Breast epithelium (tissue), 4 donors: Measurements from ENCODE around the gene TXNRD1. TPM values are rescaled to one million over a fixed set of nuclear protein-coding genes. Genes with fewer than 3 reads are reported as not detected.
A peak's percentile ranks its signal among the peaks of the same experiment; 100 is the strongest.

Experiments
- DNase-seq, 2 donors: peaks; one replicate each; pipeline ENCODE4 v3.0.0-alpha.2; 2019; ENCODE audit warnings: low spot score in 2 of 2
- H3K27ac ChIP-seq, 2 donors: fragments of 200-600 bp; sonication (generic) in 1 of 2; one replicate each; pipeline ENCODE4 v1.5.1; 2016 to 2019; ENCODE audit warnings: mild to moderate bottlenecking in 1 of 2
- H3K27me3 ChIP-seq, 2 donors: fragments of 200-600 bp; sonication (generic) in 1 of 2; one replicate each; pipeline versions ENCODE4 v1.5.1 to v1.6.0; 2017 to 2019; ENCODE audit warnings: control low read depth in 1 of 2, mild to moderate bottlenecking in 1 of 2
- H3K36me3 ChIP-seq: fragments of 200-600 bp; one replicate; pipeline ENCODE4 v1.5.1; 2019
- H3K4me1 ChIP-seq, 2 donors: fragments of 200-600 bp; sonication (generic); one replicate each; pipeline ENCODE4 v1.5.1; 2016 to 2019; ENCODE audit warnings: control low read depth in 1 of 2
- H3K4me3 ChIP-seq, 3 donors: fragments of 200-600 bp; sonication (generic); 1 replicate in 2 of 3; 2 replicates in 1 of 3; pipeline ENCODE4 v1.5.1; 2016 to 2019; ENCODE audit warnings: mild to moderate bottlenecking in 3 of 3, moderate library complexity in 2 of 3
- H3K9me3 ChIP-seq, 2 donors: fragments of 200-600 bp; sonication (generic) in 1 of 2; one replicate each; pipeline ENCODE4 v1.5.1; 2016 to 2019; ENCODE audit warnings: control low read depth in 1 of 2
- POLR2A ChIP-seq: fragments of 450-650 bp; IDR thresholded peaks from one replicate; pipeline ENCODE4 v1.6.1; 2016; ENCODE audit warnings: antibody characterized with exemption, mild to moderate bottlenecking, moderate library complexity
- POLR2AphosphoS5 ChIP-seq, 3 donors: sonication (generic); formaldehyde crosslinking; IDR thresholded peaks; one replicate each; pipeline ENCODE4 v1.6.1; 2017; ENCODE audit warnings: antibody characterized with exemption in 3 of 3
- intact Hi-C: fragments of 100-400 bp; cut with DNase I; formaldehyde crosslinking; loops from one replicate; pipeline ENCODE4 v1.15.1; 2023; ENCODE audit warnings: low total_unique reads
- total RNA-seq, 3 donors: library from RNA; depleted of rRNA; stranded (reverse); fragments of >200 nt; gene quantifications; one replicate each; pipeline ENCODE4 v1.1.0, GENCODE V29; 2016
- TF ChIP-seq, protein P1 (sequence below), 3 donors: fragments of 450-650 bp; IDR thresholded peaks; one replicate each; pipeline ENCODE4 v1.5.1; 2016 to 2017; ENCODE audit warnings: antibody characterized with exemption in 3 of 3, mild to moderate bottlenecking in 3 of 3, moderate library complexity in 3 of 3

TXNRD1 gene
- total RNA-seq, 3 donors from 2014 or later = 60.2 to 137 (median 103) TPM

DNA sequence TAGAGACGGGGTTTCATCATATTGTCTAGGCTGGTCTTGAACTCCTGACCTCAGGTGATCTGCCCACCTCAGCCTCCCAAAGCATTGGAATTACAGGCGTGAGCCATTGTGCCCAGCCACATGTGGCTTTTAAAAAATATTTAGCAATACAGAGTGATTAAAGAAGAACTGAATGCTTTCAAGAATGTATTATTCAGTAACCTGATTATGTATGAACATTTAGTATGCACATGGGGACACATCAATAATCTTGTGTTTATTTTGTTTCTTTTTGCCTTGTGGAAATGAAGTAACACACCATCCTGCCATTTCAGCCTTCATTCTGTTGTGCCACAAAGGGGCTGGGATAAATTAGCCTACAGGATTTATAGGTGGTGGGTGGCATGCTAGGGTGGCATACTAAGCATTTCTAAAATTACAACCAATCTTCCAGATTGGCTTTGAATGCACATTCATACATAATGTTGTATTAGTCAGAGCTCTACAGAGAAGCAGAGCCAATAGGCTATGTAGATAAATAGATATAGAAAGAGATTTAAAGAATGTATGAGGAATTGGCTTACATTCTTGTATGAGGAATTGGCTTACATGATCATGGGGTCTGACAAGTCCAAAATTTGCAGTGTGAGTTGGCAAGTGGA is 25.5 kb upstream of the TXNRD1 start:
- no peak for TF ChIP-seq POLR2AphosphoS5 (IDR thresholded peaks at IDR 0.05)
- peaks cover 0 to 6% of the 10 kb centered on the region in 2 donors for H3K9me3 ChIP-seq
- H3K4me1 ChIP-seq = no peaks in the 10 kb centered on the region
- intact Hi-C loops = no loop called here
- H3K27me3 ChIP-seq = no peaks in the 10 kb centered on the region
- H3K4me3 ChIP-seq = no peak overlapping the region
- no peaks in the 10 kb centered on the region for H3K36me3 ChIP-seq
- DNase-seq = peak in 1 of 2 donors; percentile 13
- H3K27ac ChIP-seq = no peak overlapping the region

DNA sequence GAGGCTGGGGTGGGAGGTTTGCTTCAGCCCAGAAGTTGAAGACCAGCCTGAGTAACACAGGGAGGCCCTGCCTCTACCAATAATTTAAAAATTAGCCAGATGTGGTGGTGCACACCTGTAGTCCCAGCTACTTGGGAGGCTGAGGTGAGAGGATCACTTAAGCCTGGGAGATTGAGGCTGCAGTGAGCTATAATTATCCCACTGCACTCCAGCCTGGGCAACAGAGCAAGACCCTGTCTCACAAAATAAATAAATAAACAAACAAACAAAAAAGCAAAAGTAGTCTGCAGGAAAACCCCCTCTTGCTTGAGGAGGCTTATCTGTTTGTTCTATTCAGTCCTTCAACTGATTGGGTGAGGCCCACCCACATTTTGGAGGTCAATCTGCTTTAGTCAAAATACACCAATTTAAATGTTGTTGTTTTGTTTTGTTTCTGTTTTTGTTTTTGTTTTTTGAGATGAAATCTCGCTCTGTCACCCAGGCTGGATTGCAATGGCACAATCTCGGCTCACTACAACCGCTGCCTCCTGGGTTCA is 24.9 kb upstream of the TXNRD1 start:
- Histone ChIP-seq H3K27ac (no peak overlapping the region), H3K36me3 (no peaks in the 10 kb centered on the region), H3K27me3 (no peaks in the 10 kb centered on the region), H3K9me3 (peaks cover 0 to 6% of the 10 kb centered on the region in 2 donors), H3K4me1 (no peaks in the 10 kb centered on the region), H3K4me3 (no peak overlapping the region)
- TF ChIP-seq POLR2A = no peak
- DNase-seq = peak in 1 of 2 donors; percentile 1
- intact Hi-C loops = no loop called here

DNA sequence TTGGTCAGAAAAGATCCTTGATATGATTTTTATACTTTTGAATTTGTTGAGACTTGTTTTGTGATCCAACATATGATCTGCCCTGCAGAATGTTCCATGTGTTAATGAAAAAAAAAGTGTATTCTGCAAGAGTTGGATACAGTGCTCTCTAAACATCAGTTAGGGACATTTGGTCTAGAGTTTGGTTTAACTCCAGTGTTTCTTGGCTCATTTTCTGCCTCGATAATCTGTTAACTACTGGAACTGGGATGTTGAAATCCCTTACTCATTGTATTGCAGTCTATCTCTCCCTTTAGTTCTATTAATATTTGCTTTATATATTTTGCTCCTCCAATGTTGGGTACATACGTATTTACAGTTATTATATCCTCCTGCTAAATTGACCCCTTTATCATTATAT is 18.3 kb upstream of the TXNRD1 start:
- Histone ChIP-seq H3K4me3 (no peak overlapping the region), H3K27ac (no peak overlapping the region), H3K36me3 (no peaks in the 10 kb centered on the region), H3K27me3 (no peaks in the 10 kb centered on the region), H3K9me3 (no peaks in the 10 kb centered on the region), H3K4me1 (no peaks in the 10 kb centered on the region)
- intact Hi-C loops = loop anchor here (5.0 kb wide), 1 partner anchor 770 kb away; no protein-coding TSS in a partner anchor
- no peak for DNase-seq
- TF ChIP-seq POLR2AphosphoS5 (IDR thresholded peaks at IDR 0.05) (no peak), POLR2A (no peak)
- TF ChIP-seq, protein P1, sequence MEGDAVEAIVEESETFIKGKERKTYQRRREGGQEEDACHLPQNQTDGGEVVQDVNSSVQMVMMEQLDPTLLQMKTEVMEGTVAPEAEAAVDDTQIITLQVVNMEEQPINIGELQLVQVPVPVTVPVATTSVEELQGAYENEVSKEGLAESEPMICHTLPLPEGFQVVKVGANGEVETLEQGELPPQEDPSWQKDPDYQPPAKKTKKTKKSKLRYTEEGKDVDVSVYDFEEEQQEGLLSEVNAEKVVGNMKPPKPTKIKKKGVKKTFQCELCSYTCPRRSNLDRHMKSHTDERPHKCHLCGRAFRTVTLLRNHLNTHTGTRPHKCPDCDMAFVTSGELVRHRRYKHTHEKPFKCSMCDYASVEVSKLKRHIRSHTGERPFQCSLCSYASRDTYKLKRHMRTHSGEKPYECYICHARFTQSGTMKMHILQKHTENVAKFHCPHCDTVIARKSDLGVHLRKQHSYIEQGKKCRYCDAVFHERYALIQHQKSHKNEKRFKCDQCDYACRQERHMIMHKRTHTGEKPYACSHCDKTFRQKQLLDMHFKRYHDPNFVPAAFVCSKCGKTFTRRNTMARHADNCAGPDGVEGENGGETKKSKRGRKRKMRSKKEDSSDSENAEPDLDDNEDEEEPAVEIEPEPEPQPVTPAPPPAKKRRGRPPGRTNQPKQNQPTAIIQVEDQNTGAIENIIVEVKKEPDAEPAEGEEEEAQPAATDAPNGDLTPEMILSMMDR (IDR thresholded peaks at IDR 0.05) = no peak

DNA sequence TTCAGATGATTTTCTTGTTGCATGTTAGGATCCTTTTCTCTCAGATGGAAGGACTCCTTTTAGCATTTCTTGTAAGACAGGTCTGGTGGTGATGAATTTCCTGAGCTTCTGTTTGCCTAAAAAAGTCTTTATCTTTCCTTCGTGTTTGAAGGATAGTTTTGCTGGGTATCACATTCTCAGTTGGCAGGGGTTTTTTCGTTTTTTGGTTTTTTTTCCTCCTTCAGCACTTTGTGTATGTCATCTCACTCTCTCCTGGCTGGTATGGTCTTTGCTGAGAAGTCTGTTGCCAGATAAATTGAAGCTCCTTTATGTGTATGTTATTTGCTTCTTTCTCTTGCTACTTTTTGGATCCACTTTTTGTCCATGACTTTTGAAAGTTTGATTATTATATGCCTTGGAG is 15.6 kb upstream of the TXNRD1 start:
- DNase-seq = no peak
- H3K27ac ChIP-seq = no peak overlapping the region
- H3K4me1 ChIP-seq = no peaks in the 10 kb centered on the region
- no peak for TF ChIP-seq POLR2AphosphoS5 (IDR thresholded peaks at IDR 0.05)
- TF ChIP-seq POLR2A = no peak
- TF ChIP-seq, protein P1 (IDR thresholded peaks at IDR 0.05) = no peak
- no peak overlapping the region for H3K4me3 ChIP-seq
- intact Hi-C loops = loop anchor here (5.0 kb wide), 2 partner anchors 157 to 767 kb away; no protein-coding TSS in a partner anchor
- no peaks in the 10 kb centered on the region for H3K36me3 ChIP-seq
- H3K9me3 ChIP-seq = no peaks in the 10 kb centered on the region
- H3K27me3 ChIP-seq = no peaks in the 10 kb centered on the region

GRCh38 chr12:104201238-104202001 is 14.2 kb upstream of the TXNRD1 start:
- no peaks in the 10 kb centered on the region for H3K36me3 ChIP-seq
- no peaks in the 10 kb centered on the region for H3K27me3 ChIP-seq
- TF ChIP-seq, protein P1 (IDR thresholded peaks at IDR 0.05) = peak; percentile 15 to 78 (median 76)
- no peak for TF ChIP-seq POLR2AphosphoS5 (IDR thresholded peaks at IDR 0.05)
- TF ChIP-seq POLR2A = no peak
- H3K4me3 ChIP-seq = no peak overlapping the region
- H3K9me3 ChIP-seq = no peaks in the 10 kb centered on the region
- no peak for DNase-seq
- intact Hi-C loops = loop anchor here (5.0 kb wide), 1 partner anchor 156 kb away; no protein-coding TSS in a partner anchor
- no peak overlapping the region for H3K27ac ChIP-seq
- no peaks in the 10 kb centered on the region for H3K4me1 ChIP-seq
